DMS 273 treated with DMSO at 0.1 percent for 48 hours (cell line): ENCODE results near the gene CUX1.
A peak's percentile ranks its signal among the peaks of the same experiment; 100 is the strongest.
"Not testable (repeated sequence)": the region's sequence is repeated elsewhere in the genome, so short reads cannot be mapped to it uniquely, and the experiment has no call there.

Experiments
- DNase-seq: peaks from one replicate; lab custom pipeline; 2025; lab: John Stamatoyannopoulos, UW

The CUX1 gene

GRCh38 chr7:101817471-101818286 is at the start of gene CUX1:
TSS of gene CUX1 (plus strand) at chr7:101817626. CDS start at chr7:101817640, 14 bp downstream.
- no peak for DNase-seq

DNA sequence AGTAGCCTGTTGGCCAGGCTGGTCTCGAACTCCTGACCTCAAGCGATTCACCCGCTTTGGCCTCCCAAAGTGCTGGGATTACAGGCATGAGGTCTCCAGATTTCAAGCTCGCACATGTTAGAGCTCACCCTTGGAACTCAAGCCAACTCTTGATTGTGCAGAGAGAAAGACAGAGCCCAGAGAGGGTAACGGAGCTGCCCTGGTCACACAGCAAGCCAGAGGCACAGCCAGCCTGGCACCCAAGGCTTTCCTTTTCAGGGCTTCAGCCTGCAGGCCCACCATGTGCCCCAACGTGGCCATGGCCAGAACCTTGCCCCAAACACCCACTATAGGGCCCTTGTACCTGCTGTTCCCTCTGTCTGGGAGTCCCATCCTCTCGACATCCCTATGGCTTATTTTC is 49.1 kb upstream of the CUX1 start:
- DNase-seq: no peak

DNA sequence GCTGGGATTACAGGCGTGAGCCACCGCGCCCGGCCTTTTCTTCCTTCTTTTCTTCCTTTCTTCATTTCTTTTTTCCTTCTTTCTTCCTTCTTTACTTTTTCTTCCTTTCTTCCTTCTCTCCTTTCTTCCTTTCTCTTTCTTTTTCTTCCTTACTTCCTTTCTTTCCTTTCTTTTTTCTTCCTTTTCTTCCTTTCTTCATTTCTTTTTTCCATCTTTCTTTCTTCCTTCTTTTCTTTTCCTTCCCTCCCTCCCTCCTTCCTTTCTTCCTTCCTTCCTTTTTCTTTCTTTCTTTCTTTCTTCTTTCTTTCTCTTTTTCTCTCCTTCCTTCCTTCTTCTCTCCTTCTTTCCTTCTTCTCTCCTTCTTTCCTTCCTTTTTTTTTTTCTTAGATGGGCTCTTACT is 47.0 kb upstream of the CUX1 start:
- no peak for DNase-seq

DNA sequence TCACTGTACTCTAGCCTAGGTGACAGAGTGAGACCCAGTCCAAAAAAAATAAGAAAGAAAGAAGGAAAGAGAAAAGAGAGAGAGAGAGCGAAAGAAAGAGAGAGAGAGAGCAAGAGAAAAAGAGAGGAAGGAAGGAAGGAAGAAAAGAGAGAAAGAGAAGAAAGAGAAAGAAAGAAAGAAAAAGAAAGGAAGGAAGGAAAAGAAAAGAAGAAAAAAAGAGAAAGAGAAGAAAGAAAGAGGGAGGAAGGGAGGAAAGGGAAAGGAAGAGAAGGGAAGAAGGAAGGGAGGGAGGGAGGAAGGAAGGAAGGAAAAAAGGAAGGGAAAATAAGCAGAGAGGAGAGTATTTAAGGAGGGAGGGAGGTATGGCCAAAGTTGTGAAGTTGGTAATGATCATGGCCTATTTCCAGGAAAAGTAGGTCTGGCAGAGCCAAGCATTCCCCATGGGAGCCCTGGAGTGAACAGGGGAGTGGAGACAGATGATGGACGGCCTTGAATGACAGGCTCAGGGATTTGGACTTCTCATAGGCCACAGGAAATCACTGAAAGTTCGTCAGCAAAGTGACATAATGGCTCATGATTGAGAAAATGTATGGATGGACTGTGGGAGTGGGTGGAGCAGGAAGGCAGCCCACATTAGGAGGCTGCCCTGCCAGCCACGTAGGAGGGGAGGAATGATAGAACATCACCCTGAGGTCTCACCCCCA is 44.8 kb upstream of the CUX1 start:
- peak; percentile 28 for DNase-seq

- no peak for DNase-seq
Measured at GRCh38 chr7:101775181-101775580, 42.2 kb upstream of the CUX1 start.

GRCh38 chr7:101778026-101778580 is 39.3 kb upstream of the CUX1 start:
- DNase-seq: no peak

- DNase-seq: no peak
Measured at GRCh38 chr7:101779267-101779666, 38.2 kb upstream of the CUX1 start.

- no peak for DNase-seq
Measured at GRCh38 chr7:101780281-101780680, 37.1 kb upstream of the CUX1 start.

GRCh38 chr7:101781439-101781838 is 36.0 kb upstream of the CUX1 start:
- no peak for DNase-seq

- DNase-seq: no peak
Measured at GRCh38 chr7:101782476-101782875, 35.0 kb upstream of the CUX1 start.

- DNase-seq: no peak
Measured at GRCh38 chr7:101782896-101783295, 34.5 kb upstream of the CUX1 start.

- no peak for DNase-seq
Measured at GRCh38 chr7:101783381-101784181, 33.8 kb upstream of the CUX1 start.

GRCh38 chr7:101784292-101785127 is 32.9 kb upstream of the CUX1 start:
- DNase-seq: no peak

DNA sequence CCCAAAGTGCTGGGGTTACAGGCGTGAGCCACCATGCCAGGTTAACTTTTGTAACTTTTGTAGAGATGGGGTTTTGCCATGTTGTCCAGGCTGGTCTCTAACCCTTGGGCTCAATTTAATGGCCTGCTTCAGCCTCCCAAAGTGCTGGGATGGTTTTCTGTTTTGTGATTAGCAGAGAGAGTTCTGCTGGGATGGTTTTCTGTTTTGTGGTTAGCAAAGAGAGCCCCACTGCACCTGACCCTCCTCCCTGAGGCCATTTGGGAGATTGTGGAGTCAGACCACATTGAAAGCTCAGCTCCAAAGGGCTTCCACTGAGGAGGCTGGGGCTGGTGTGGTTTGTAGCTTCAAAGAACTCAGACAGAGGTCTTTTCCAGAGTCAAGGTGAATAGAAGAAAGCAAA is 29.6 kb upstream of the CUX1 start:
- no peak for DNase-seq

- DNase-seq: no peak
Measured at GRCh38 chr7:101788517-101788916, 28.9 kb upstream of the CUX1 start.

DNA sequence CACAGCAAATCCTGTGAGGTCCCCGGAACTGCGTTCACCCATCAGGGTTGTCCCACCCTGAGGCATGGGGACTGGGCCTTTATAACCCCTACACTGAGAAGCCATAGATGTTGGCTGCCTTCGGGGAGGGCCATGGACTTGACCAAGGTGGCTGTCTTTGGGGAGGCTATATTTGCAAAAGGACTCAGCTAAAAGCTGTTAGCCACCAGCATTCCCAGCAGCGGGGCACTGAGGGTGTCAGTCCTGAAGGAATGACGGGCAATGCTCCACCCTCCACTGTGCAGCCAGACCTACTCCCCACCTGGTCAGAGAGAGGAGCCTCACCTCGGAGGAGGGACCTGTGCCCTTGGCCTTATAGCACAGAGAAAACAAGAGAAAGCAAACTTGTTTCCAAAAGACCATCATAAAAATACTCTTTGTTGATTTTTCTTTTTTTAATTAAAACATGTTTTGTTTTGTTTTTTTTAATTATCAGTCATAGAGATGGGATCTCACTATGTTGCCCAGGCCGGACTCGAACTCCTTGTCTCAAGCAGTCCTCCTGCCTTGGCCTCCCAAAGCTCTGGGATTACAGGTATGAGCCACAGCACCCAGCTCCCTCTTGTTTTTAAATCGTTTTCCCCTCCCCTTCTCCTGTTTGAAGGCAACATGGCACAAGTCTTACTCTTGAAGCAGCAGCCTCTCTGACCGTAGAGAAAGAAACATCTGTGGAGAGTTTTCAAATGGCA is 26.7 kb upstream of the CUX1 start:
- no peak for DNase-seq

- no peak for DNase-seq
Measured at GRCh38 chr7:101792051-101792681, 25.3 kb upstream of the CUX1 start.

DNA sequence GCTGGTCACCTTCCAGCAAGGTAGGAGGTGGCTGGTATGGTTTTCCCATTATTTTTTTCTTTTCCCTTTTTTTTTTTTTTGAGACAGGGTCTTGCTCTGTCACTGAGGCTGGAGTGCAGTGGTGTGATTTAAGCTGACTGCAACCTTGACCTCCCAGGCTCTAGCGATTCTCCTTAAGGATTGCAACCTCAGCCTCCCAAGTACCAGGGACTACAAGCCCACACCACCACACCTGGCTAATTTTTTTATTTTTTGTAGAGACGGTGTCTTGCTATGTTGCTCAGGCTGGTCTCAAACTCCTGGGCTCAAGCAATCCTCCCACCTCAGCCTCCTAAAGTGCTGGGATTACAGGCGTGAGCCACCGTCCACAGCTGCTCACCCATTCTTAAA is 24.7 kb upstream of the CUX1 start:
- not testable (repeated sequence) for DNase-seq

DNA sequence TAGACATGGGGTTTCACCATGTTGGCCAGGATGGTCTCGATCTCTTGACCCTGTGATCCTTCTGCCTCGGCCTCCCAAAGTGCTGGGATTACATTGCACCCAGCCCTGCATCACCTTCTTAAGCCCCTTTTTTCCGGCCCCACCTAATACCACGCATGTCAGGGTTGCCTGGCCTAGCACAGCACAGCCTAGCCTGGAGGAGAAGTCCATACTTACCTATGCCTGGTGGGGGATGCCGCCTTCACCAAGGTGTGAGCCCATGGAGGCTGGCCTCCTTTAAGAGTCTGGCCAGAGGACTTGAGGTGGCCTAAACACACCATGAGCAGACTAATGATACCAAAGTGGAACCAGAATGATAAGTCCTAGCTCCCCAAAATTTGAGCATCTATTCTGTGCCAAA is 22.0 kb upstream of the CUX1 start:
- no peak for DNase-seq

DNA sequence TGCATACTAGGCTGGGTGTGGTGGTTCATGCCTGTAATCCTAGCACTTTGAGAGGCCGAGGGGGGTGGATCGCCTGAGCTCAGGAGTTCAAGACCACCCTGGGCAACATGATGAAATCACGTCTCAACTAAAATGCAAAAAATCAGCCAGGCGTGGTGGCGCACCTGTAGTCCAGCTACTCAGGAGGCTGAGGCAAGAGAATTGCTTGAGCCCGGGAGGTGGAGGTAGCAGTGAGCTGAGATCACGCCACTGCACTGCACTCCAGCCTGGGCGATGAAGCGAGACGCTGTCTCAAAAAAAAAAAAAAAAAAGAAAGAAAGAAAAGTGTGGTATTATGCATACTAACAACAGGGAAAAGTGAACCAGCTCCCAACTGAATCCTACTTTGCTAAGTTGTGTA is 19.3 kb upstream of the CUX1 start:
- DNase-seq: not testable (repeated sequence)
